ENCODE data around the gene GNAT2. TPM values are rescaled to one million over a fixed set of nuclear protein-coding genes. Genes with fewer than 3 reads are reported as not detected.

Gene GNAT2
- total RNA-seq, 1 donor from 2014 or later, result not detected

DNA sequence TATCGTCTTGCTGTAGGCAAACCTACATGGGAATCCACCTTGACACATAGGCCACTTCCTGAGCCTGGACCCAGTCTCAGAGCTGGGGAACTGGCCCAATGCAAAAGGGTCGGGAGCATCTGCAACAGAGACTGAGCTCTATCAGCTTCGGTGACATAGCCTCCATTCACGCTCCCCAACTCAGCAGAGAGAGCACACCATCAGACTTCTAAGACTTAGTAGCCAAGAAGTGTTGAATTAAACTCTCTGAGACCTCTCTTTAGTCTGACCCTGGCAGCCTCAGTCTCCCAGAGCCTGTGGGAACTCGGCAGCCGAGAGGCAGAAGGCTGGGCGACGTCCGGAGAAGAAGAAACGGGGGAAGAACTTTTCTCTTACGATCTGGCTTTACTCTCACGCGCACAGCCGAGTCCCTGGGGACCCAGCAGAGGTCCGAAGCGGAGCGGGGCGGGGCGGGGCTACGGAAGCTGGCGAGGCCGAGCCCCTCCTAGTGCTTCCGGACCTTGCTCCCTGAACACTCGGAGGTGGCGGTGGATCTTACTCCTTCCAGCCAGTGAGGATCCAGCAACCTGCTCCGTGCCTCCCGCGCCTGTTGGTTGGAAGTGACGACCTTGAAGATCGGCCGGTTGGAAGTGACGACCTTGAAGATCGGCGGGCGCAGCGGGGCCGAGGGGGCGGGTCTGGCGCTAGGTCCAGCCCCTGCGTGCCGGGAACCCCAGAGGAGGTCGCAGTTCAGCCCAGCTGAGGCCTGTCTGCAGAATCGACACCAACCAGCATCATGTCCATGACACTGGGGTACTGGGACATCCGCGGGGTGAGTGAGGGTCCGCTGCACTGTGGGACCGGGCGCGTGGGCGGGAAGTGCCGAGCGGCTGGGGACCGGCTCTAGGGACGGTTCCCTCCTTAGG is 36.5 kb upstream of the GNAT2 start, which contains the start of gene GSTM4:
GSTM4 (plus strand) TSS at position 485 of the 905 bp plus-strand sequence; CDS start at position 776, 291 bp downstream.
- FAIRE-seq (no peak), DNase-seq (ENCODE audit: low read depth) (peak; percentile 61)
- peaks cover 43% of the 10 kb centered on the region for H3K27me3 Mint-ChIP-seq (ENCODE audit: low read depth, unreplicated experiment)
- Histone ChIP-seq H3K9ac (ENCODE audit: low read length) (peak within 1 kb of the TSS; percentile 72), H3K36me3 (ENCODE audit: insufficient read depth, low read length) (no peaks in the 10 kb centered on the region), H3K4me1 (ENCODE audit: insufficient read depth, low read length) (peaks cover 18% of the 10 kb centered on the region), H4K20me1 (ENCODE audit: insufficient read depth, low read length) (no peaks in the 10 kb centered on the region), H3K4me2 (ENCODE audit: low read length) (peak within 1 kb of the TSS; percentile 89), H2AFZ (ENCODE audit: low read depth, low read length) (peak within 1 kb of the TSS; percentile 93), H3K79me2 (ENCODE audit: insufficient read depth, low read length) (no peaks in the 10 kb centered on the region), H3K27me3 (ENCODE audit: insufficient read depth, low read length) (peaks cover 5% of the 10 kb centered on the region), H3K9me3 (ENCODE audit: insufficient read depth, low read depth, low read length) (no peaks in the 10 kb centered on the region), H3K27ac (ENCODE audit: low read depth, low read length) (no peak within 1 kb of the TSS), H3K4me3 (ENCODE audit: insufficient read depth, low read depth, low read length) (peak within 1 kb of the TSS; percentile 77)
- peaks cover 4% of the 10 kb centered on the region for H3K36me3 Mint-ChIP-seq (ENCODE audit: low read depth, unreplicated experiment)
- TF ChIP-seq, protein P1, sequence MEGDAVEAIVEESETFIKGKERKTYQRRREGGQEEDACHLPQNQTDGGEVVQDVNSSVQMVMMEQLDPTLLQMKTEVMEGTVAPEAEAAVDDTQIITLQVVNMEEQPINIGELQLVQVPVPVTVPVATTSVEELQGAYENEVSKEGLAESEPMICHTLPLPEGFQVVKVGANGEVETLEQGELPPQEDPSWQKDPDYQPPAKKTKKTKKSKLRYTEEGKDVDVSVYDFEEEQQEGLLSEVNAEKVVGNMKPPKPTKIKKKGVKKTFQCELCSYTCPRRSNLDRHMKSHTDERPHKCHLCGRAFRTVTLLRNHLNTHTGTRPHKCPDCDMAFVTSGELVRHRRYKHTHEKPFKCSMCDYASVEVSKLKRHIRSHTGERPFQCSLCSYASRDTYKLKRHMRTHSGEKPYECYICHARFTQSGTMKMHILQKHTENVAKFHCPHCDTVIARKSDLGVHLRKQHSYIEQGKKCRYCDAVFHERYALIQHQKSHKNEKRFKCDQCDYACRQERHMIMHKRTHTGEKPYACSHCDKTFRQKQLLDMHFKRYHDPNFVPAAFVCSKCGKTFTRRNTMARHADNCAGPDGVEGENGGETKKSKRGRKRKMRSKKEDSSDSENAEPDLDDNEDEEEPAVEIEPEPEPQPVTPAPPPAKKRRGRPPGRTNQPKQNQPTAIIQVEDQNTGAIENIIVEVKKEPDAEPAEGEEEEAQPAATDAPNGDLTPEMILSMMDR (IDR thresholded peaks at IDR 0.05; ENCODE audit: insufficient read depth, low read depth, low read length), result no peak
- no peak for TF ChIP-seq EZH2 (IDR thresholded peaks at IDR 0.05; ENCODE audit: insufficient read depth, low read length)
- peak within 1 kb of the TSS; percentile 90 for H3K4me3 Mint-ChIP-seq (ENCODE audit: unreplicated experiment)
- H3K9me3 Mint-ChIP-seq (ENCODE audit: unreplicated experiment), result no peaks in the 10 kb centered on the region
- no peak within 1 kb of the TSS for H3K27ac Mint-ChIP-seq (ENCODE audit: unreplicated experiment)
- H3K4me1 Mint-ChIP-seq (ENCODE audit: low read depth, unreplicated experiment), result peaks cover 11% of the 10 kb centered on the region

DNA sequence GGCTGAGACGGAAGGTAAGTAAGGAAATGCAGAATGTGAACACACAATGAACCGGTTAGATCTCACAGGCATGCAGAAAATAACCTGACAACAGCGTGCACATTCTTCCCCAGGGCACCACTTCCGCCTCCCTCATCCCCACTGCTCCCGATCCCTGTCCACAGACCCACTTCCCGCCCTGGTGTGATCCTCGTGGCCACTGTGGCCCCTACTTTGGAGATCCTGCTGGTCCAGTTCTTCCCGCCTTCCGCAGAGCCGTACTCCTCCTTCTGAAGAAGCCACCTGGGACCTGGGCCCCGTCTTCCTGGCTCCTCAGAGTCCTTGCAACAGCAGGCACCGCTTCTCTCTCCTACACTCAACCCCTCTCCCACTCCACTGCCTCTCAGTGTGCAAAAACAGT is 35.1 kb upstream of the GNAT2 start:
- no peak overlapping the region for H3K4me3 Mint-ChIP-seq (ENCODE audit: unreplicated experiment)
- Histone ChIP-seq H4K20me1 (ENCODE audit: insufficient read depth, low read length) (no peaks in the 10 kb centered on the region), H3K27me3 (ENCODE audit: insufficient read depth, low read length) (peaks cover 5% of the 10 kb centered on the region), H3K4me3 (ENCODE audit: insufficient read depth, low read depth, low read length) (no peak overlapping the region), H3K36me3 (ENCODE audit: insufficient read depth, low read length) (no peaks in the 10 kb centered on the region), H3K79me2 (ENCODE audit: insufficient read depth, low read length) (no peaks in the 10 kb centered on the region), H3K4me2 (ENCODE audit: low read length) (no peak overlapping the region), H3K27ac (ENCODE audit: low read depth, low read length) (no peak overlapping the region), H3K4me1 (ENCODE audit: insufficient read depth, low read length) (peaks cover 26% of the 10 kb centered on the region), H2AFZ (ENCODE audit: low read depth, low read length) (no peak overlapping the region), H3K9ac (ENCODE audit: low read length) (no peak overlapping the region), H3K9me3 (ENCODE audit: insufficient read depth, low read depth, low read length) (no peaks in the 10 kb centered on the region)
- FAIRE-seq (no peak), DNase-seq (ENCODE audit: low read depth) (no peak)
- peaks cover 50% of the 10 kb centered on the region for H3K27me3 Mint-ChIP-seq (ENCODE audit: low read depth, unreplicated experiment)
- TF ChIP-seq, protein P1 (IDR thresholded peaks at IDR 0.05; ENCODE audit: insufficient read depth, low read depth, low read length), result no peak
- TF ChIP-seq EZH2 (IDR thresholded peaks at IDR 0.05; ENCODE audit: insufficient read depth, low read length), result no peak
- peaks cover 4% of the 10 kb centered on the region for H3K36me3 Mint-ChIP-seq (ENCODE audit: low read depth, unreplicated experiment)
- peaks cover 11% of the 10 kb centered on the region for H3K4me1 Mint-ChIP-seq (ENCODE audit: low read depth, unreplicated experiment)
- H3K27ac Mint-ChIP-seq (ENCODE audit: unreplicated experiment), result no peak overlapping the region
- no peaks in the 10 kb centered on the region for H3K9me3 Mint-ChIP-seq (ENCODE audit: unreplicated experiment)

DNA sequence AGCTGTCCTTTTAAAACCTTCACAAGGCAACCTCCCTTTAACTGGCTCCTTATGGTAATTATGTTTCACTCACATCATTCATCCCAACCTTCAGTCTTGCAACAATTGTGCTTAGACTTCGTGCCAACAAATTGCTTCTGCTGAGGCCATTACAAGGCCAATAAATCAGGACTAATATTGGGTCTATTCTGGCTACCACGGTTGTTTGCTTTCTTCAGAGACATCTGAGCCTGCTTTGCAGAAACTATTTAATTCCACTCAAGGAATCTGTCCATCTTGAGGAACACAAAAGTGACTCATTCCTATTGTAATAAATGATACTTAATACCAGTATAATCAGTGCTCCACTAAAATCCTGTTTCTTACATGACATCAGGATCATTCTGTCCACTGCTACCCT is 33.9 kb upstream of the GNAT2 start:
- Histone ChIP-seq H3K4me2 (ENCODE audit: low read length) (no peak overlapping the region), H3K9me3 (ENCODE audit: insufficient read depth, low read depth, low read length) (no peaks in the 10 kb centered on the region)
- H3K36me3 Mint-ChIP-seq (ENCODE audit: low read depth, unreplicated experiment), result no peaks in the 10 kb centered on the region

More for the DNA sequence above, 33.9 kb upstream of the GNAT2 start:
- Histone ChIP-seq H3K27ac (ENCODE audit: low read depth, low read length) (no peak overlapping the region), H3K36me3 (ENCODE audit: insufficient read depth, low read length) (no peaks in the 10 kb centered on the region), H3K4me3 (ENCODE audit: insufficient read depth, low read depth, low read length) (no peak overlapping the region), H3K79me2 (ENCODE audit: insufficient read depth, low read length) (no peaks in the 10 kb centered on the region), H4K20me1 (ENCODE audit: insufficient read depth, low read length) (no peaks in the 10 kb centered on the region), H3K4me1 (ENCODE audit: insufficient read depth, low read length) (peaks cover 16% of the 10 kb centered on the region), H3K9ac (ENCODE audit: low read length) (no peak overlapping the region), H3K27me3 (ENCODE audit: insufficient read depth, low read length) (peaks cover 5% of the 10 kb centered on the region), H2AFZ (ENCODE audit: low read depth, low read length) (no peak overlapping the region)
- no peaks in the 10 kb centered on the region for H3K9me3 Mint-ChIP-seq (ENCODE audit: unreplicated experiment)
- H3K4me1 Mint-ChIP-seq (ENCODE audit: low read depth, unreplicated experiment), result peaks cover 2% of the 10 kb centered on the region
- no peak overlapping the region for H3K27ac Mint-ChIP-seq (ENCODE audit: unreplicated experiment)
- H3K4me3 Mint-ChIP-seq (ENCODE audit: unreplicated experiment), result no peak overlapping the region
- DNase-seq (ENCODE audit: low read depth) (no peak), FAIRE-seq (no peak)
- peaks cover 47% of the 10 kb centered on the region for H3K27me3 Mint-ChIP-seq (ENCODE audit: low read depth, unreplicated experiment)
- no peak for TF ChIP-seq EZH2 (IDR thresholded peaks at IDR 0.05; ENCODE audit: insufficient read depth, low read length)
- TF ChIP-seq, protein P1 (IDR thresholded peaks at IDR 0.05; ENCODE audit: insufficient read depth, low read depth, low read length), result no peak

Measured in astrocyte (in vitro differentiated cells and primary cell).